Neural cell (in vitro differentiated cells): ENCODE data around the gene FGL2. TPM values are rescaled to one million over a fixed set of nuclear protein-coding genes. Genes with fewer than 3 reads are reported as not detected.

Experiments used
- H2AFZ ChIP-seq: fragments of 200-600, 300-800 bp; sonication (generic), shearing (Covaris generic); 2 replicates; pipeline ENCODE4 v1.6.0; 2014; ENCODE audit warnings: low read depth, mild to moderate bottlenecking, antibody characterized with exemption, low read length, moderate library complexity
- H3F3A ChIP-seq: fragments of 200-600 bp; shearing (Covaris generic); 2 replicates; pipeline ENCODE4 v1.6.1; 2016; ENCODE audit warnings: mild to moderate bottlenecking, moderate library complexity, mixed read lengths, antibody characterized with exemption, low read length; ENCODE audit not compliant: insufficient read depth, poor library complexity, severe bottlenecking
- H3K27ac ChIP-seq: fragments of 200-600, 300-800 bp; sonication (generic), shearing (Covaris generic); 2 replicates; pipeline ENCODE4 v1.5.1; 2014; ENCODE audit warnings: mild to moderate bottlenecking, low read length, moderate library complexity
- H3K27me3 ChIP-seq: fragments of 300-800, 200-600 bp; sonication (generic), shearing (Covaris generic); 2 replicates; pipeline ENCODE4 v1.6.0; 2014; ENCODE audit warnings: mild to moderate bottlenecking, low read depth, low read length, moderate library complexity; ENCODE audit not compliant: insufficient read depth
- H3K36me3 ChIP-seq: fragments of 300-800, 200-600 bp; sonication (generic), shearing (Covaris generic); 2 replicates; pipeline ENCODE4 v1.5.1; 2014; ENCODE audit warnings: mild to moderate bottlenecking, antibody characterized with exemption, low read length, moderate library complexity; ENCODE audit not compliant: insufficient read depth
- H3K4me2 ChIP-seq: fragments of 300-800, 200-600 bp; sonication (generic), shearing (Covaris generic); 2 replicates; pipeline ENCODE4 v1.6.0; 2014; ENCODE audit warnings: mild to moderate bottlenecking, low read length
- H3K4me3 ChIP-seq: fragments of 300-800, 200-600 bp; sonication (generic), shearing (Covaris generic); 2 replicates; pipeline ENCODE4 v1.5.1; 2014; ENCODE audit warnings: mild to moderate bottlenecking, low read length, moderate library complexity
- H3K79me2 ChIP-seq: fragments of 200-600 bp; shearing (Covaris generic); replicated peaks from 2 replicates; pipeline ENCODE4 v1.6.0; 2014; ENCODE audit warnings: mild to moderate bottlenecking, low read length, moderate library complexity; ENCODE audit not compliant: insufficient read depth
- H3K9ac ChIP-seq: fragments of 300-800, 200-600 bp; sonication (generic), shearing (Covaris generic); 2 replicates; pipeline ENCODE4 v1.6.1; 2016; ENCODE audit warnings: mild to moderate bottlenecking, low read length, mixed read lengths
- H3K9me2 ChIP-seq: fragments of 200-600 bp; shearing (Covaris generic); 2 replicates; pipeline ENCODE4 v1.6.1; 2016; ENCODE audit warnings: mild to moderate bottlenecking, low read length, mixed read lengths; ENCODE audit not compliant: insufficient read depth
- H3K9me3 ChIP-seq: fragments of 200-600, 300-800 bp; sonication (generic), shearing (Covaris generic); 2 replicates; pipeline ENCODE4 v1.6.1; 2016; ENCODE audit warnings: mild to moderate bottlenecking, mixed run types, low read length, moderate library complexity, mixed read lengths
- H4K20me1 ChIP-seq: fragments of 200-600 bp; shearing (Covaris generic); 2 replicates; pipeline ENCODE4 v1.6.1; 2016; ENCODE audit warnings: mild to moderate bottlenecking, mixed run types; ENCODE audit not compliant: insufficient read depth
- CTCF ChIP-seq: fragments of 450-650 bp; IDR thresholded peaks from 2 replicates; pipeline ENCODE4 v1.5.1; 2014; ENCODE audit warnings: antibody characterized with exemption, mild to moderate bottlenecking, moderate library complexity; ENCODE audit not compliant: poor library complexity, severe bottlenecking
- EP300 ChIP-seq: fragments of 450-650 bp; conservative IDR thresholded peaks from 2 replicates; pipeline ENCODE4 v1.6.1; 2014; ENCODE audit warnings: antibody characterized with exemption, mild to moderate bottlenecking, moderate library complexity; ENCODE audit not compliant: poor library complexity, severe bottlenecking
- EZH2 ChIP-seq: fragments of 200-600, 300-800 bp; shearing (Covaris generic), sonication (generic); IDR thresholded peaks from 2 replicates; pipeline ENCODE4 v1.6.1; 2014; ENCODE audit warnings: antibody characterized with exemption, low read length, borderline replicate concordance, mild to moderate bottlenecking; ENCODE audit not compliant: insufficient read depth, poor library complexity, severe bottlenecking
- MXI1 ChIP-seq: fragments of 450-650 bp; conservative IDR thresholded peaks from 2 replicates; pipeline ENCODE4 v1.6.1; 2014; ENCODE audit warnings: antibody characterized with exemption, mild to moderate bottlenecking; ENCODE audit not compliant: poor library complexity, severe bottlenecking
- POLR2AphosphoS5 ChIP-seq: IDR thresholded peaks from 2 replicates; pipeline ENCODE4 v1.6.1; 2012
- RAD21 ChIP-seq: fragments of 450-650 bp; conservative IDR thresholded peaks from 2 replicates; pipeline ENCODE4 v1.6.1; 2014; ENCODE audit warnings: antibody characterized with exemption, mild to moderate bottlenecking, moderate library complexity
- SMC3 ChIP-seq: fragments of 450-650 bp; conservative IDR thresholded peaks from 2 replicates; pipeline ENCODE4 v1.6.1; 2014; ENCODE audit warnings: antibody characterized with exemption, mild to moderate bottlenecking, moderate library complexity; ENCODE audit not compliant: poor library complexity
- TAF1 ChIP-seq: IDR thresholded peaks from 2 replicates; pipeline ENCODE4 v1.6.1; 2012; ENCODE audit warnings: low read depth
- polyA plus RNA-seq: library from polyadenylated mRNA; depleted of rRNA; stranded (reverse); fragments of >200 nt; gene quantifications from 2 replicates; pipeline ENCODE4 v1.2.3, GENCODE V29; 2014
- TF ChIP-seq, protein P1 (sequence below): IDR thresholded peaks from 2 replicates; pipeline ENCODE4 v1.6.1; 2012; ENCODE audit warnings: borderline replicate concordance

The FGL2 gene
- polyA plus RNA-seq, 1 donor from 2014 or later: 0.22 TPM

- Histone ChIP-seq H3K9me2 (no peaks in the 10 kb centered on the region), H3K27ac (no peak overlapping the region), H3F3A (no peaks in the 10 kb centered on the region), H3K9ac (no peak overlapping the region), H3K36me3 (no peaks in the 10 kb centered on the region), H3K4me2 (no peak overlapping the region), H2AFZ (no peak overlapping the region), H3K27me3 (no peaks in the 10 kb centered on the region), H4K20me1 (no peaks in the 10 kb centered on the region), H3K4me3 (no peak overlapping the region), H3K79me2 (no peaks in the 10 kb centered on the region), H3K9me3 (no peaks in the 10 kb centered on the region)
- TF ChIP-seq, protein P1, sequence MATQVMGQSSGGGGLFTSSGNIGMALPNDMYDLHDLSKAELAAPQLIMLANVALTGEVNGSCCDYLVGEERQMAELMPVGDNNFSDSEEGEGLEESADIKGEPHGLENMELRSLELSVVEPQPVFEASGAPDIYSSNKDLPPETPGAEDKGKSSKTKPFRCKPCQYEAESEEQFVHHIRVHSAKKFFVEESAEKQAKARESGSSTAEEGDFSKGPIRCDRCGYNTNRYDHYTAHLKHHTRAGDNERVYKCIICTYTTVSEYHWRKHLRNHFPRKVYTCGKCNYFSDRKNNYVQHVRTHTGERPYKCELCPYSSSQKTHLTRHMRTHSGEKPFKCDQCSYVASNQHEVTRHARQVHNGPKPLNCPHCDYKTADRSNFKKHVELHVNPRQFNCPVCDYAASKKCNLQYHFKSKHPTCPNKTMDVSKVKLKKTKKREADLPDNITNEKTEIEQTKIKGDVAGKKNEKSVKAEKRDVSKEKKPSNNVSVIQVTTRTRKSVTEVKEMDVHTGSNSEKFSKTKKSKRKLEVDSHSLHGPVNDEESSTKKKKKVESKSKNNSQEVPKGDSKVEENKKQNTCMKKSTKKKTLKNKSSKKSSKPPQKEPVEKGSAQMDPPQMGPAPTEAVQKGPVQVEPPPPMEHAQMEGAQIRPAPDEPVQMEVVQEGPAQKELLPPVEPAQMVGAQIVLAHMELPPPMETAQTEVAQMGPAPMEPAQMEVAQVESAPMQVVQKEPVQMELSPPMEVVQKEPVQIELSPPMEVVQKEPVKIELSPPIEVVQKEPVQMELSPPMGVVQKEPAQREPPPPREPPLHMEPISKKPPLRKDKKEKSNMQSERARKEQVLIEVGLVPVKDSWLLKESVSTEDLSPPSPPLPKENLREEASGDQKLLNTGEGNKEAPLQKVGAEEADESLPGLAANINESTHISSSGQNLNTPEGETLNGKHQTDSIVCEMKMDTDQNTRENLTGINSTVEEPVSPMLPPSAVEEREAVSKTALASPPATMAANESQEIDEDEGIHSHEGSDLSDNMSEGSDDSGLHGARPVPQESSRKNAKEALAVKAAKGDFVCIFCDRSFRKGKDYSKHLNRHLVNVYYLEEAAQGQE: no peak
- TF ChIP-seq POLR2AphosphoS5 (no peak), MXI1 (no peak), RAD21 (no peak), CTCF (no peak), SMC3 (no peak), EZH2 (no peak), EP300 (no peak), TAF1 (no peak)
Observed at GRCh38 chr7:77185866-77186265, 13.8 kb downstream of the FGL2 start.

DNA sequence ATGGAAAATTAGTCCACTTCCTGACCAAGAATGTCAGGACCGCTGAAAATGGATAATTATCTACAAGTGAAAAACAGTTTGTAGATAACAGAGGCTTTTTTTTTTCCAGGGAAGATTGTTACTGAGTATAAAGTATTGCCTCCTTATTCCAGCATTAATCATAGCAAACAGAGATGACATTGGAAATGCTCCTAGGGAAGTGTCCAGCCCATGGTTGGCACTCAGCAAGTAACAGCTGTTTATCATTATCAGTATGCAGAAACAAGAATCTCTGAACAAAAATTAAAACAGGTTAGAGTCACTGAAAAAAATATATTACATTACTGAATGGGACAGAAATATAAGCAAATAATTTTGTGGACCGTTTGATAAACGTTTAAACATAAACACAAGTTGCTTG is 14.6 kb downstream of the FGL2 start:
- no peak overlapping the region for H3K9ac ChIP-seq
- no peak overlapping the region for H2AFZ ChIP-seq
- H3K9me2 ChIP-seq: no peaks in the 10 kb centered on the region
- no peaks in the 10 kb centered on the region for H3K79me2 ChIP-seq
- no peaks in the 10 kb centered on the region for H3K27me3 ChIP-seq
- no peak for TF ChIP-seq TAF1
- no peak for TF ChIP-seq SMC3
- TF ChIP-seq CTCF: no peak
- no peak for TF ChIP-seq EZH2
- TF ChIP-seq RAD21: no peak
- TF ChIP-seq POLR2AphosphoS5: no peak
- TF ChIP-seq MXI1: no peak
- TF ChIP-seq EP300: no peak
- TF ChIP-seq, protein P1: no peak
- no peak overlapping the region for H3K27ac ChIP-seq
- H3K36me3 ChIP-seq: no peaks in the 10 kb centered on the region
- no peak overlapping the region for H3K4me2 ChIP-seq
- no peaks in the 10 kb centered on the region for H4K20me1 ChIP-seq
- no peaks in the 10 kb centered on the region for H3F3A ChIP-seq
- no peaks in the 10 kb centered on the region for H3K9me3 ChIP-seq
- H3K4me3 ChIP-seq: no peak overlapping the region
